NB4 (cell line): ENCODE results near the gene STX1B.

Experiments used
- CTCF ChIP-seq: IDR thresholded peaks from one replicate; pipeline ENCODE4 v1.5.1; 2012; ENCODE audit warnings: low read depth, low read length
- MAX ChIP-seq: IDR thresholded peaks from 2 replicates; pipeline ENCODE4 v1.6.1; 2011; ENCODE audit warnings: low read depth, low read length
- MYC ChIP-seq: IDR thresholded peaks from 2 replicates; pipeline ENCODE4 v1.6.1; 2011; ENCODE audit warnings: low read depth, low read length

- TF ChIP-seq CTCF = no peak
- no peak for TF ChIP-seq MAX
- TF ChIP-seq MYC = no peak
Observed at GRCh38 chr16:30964574-30965226, 45.7 kb downstream of the STX1B start.
